GM19035 (cell line): ENCODE data around the gene NAP1L2.
"Not testable (repeated sequence)": the region's sequence is repeated elsewhere in the genome, so short reads cannot be mapped to it uniquely, and the experiment has no call there.

ENCODE experiments used
- ATAC-seq: cut with Tn5 transposase; IDR thresholded peaks from one replicate; pipeline ENCODE4 v1.9.1; 2021; ENCODE audit not compliant: unreplicated experiment

NAP1L2 gene

GRCh38 chrX:73214426-73215094 is at the start of gene NAP1L2:
Gene NAP1L2 (minus strand): TSS chrX:73214851. CDS start chrX:73214492, 359 bp downstream.
- peak; percentile 92 for ATAC-seq

- no peak for ATAC-seq
Observed at GRCh38 chrX:73262991-73263390, 48.3 kb upstream of the NAP1L2 start.

- ATAC-seq, result no peak
Observed at GRCh38 chrX:73239242-73239641, 24.6 kb upstream of the NAP1L2 start.

GRCh38 chrX:73217621-73218020 is 3.0 kb upstream of the NAP1L2 start:
- ATAC-seq, result no peak

DNA sequence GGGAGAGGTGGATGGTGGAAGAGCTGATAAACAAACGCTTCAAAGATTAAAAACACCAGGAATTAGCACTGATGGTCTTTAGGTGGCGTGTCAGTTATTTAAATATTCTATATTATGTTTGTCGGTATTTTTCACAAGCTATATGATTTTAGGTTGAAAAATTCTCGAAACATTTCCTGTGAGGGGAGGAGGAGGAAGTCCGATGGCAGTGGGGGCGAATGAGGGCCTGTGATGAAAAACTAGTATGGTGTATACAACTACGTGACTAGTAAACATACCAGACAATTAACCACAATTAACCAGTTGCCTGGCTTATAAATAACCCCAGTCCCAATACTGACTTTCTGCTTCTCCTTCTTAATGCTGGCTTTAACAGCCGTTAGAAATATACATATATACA is 595 bp upstream of the NAP1L2 start:
- no peak for ATAC-seq

- ATAC-seq, result no peak
Observed at GRCh38 chrX:73213734-73214425, 771 bp downstream of the NAP1L2 start.

GRCh38 chrX:73206366-73206765 is 8.3 kb downstream of the NAP1L2 start:
- ATAC-seq, result no peak

DNA sequence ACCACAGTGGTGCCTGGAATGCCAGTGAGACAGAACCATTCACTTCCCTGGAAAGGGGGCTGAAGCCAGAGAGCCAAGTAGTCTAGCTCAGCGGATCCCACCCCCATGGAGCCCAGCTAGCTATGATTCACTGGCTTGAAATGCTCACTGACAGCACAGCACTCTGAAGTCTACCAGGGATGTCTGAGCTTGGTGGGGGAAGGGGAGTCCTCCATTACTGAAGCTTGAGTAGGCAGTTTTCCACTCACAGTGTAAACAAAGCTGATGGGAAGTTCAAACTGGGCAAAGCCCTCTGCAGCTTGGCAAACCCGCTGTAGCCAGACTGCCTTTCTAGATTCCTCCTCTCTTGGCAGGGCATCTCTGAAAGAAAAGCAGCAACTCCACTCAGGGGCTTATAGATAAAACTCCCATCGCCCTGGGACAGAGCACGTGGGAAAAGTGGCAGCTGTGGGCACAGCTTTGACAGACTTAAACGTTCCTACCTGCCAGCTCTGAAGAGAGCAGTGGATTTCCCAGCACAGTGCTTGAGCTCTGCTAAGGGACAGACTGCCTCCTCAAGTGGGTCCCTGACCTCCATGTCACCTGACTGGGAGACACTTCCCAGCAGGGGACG is 32.0 kb downstream of the NAP1L2 start:
- ATAC-seq, result no peak

DNA sequence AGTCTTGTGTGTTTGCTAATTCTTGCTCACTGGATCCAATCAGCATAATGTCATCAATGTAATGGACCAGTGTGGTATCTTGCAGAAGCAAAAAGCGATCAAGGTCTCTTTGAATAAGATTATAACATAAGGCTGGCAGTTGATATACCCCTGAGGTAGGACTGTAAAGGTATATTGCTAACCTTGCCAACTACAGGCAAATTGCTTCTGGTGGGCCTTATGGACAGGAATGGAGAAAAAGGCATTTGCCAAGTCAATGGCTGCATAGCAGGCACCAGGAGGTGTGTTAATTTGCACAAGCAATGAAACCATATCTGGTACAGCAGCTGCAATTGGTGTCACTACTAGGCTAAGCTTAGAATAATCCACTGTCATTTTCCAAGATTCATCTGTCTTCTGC is 45.7 kb downstream of the NAP1L2 start:
- not testable (repeated sequence) for ATAC-seq
